Fibroblast of lung (primary cell): Measurements from ENCODE around the gene ARMH4. TPM values are rescaled to one million over a fixed set of nuclear protein-coding genes. Genes with fewer than 3 reads are reported as not detected.
A peak's percentile ranks its signal among the peaks of the same experiment; 100 is the strongest.

Experiments
- DNase-seq, 2 donors: peaks; one replicate each; pipeline versions ENCODE4 v3.0.0 to v3.0.0-alpha.2; 2010; ENCODE audit warnings: low read depth in 2 of 2
- H2AFZ ChIP-seq: 2 replicates; pipeline ENCODE4 v1.5.1; 2012; ENCODE audit warnings: low read length, control low read depth, inconsistent platforms
- H3K27ac ChIP-seq: 2 replicates; pipeline ENCODE4 v1.5.1; 2011; ENCODE audit warnings: low read length, control low read depth; ENCODE audit not compliant: insufficient read depth
- H3K27me3 ChIP-seq: 2 replicates; pipeline ENCODE4 v1.5.1; 2011; ENCODE audit warnings: mild to moderate bottlenecking, low read length; ENCODE audit not compliant: control insufficient read depth, insufficient read depth
- H3K36me3 ChIP-seq: 2 replicates; pipeline ENCODE4 v1.5.1; 2011; ENCODE audit warnings: low read length; ENCODE audit not compliant: control insufficient read depth, insufficient read depth
- H3K4me1 ChIP-seq: 2 replicates; pipeline ENCODE4 v1.5.1; 2011; ENCODE audit warnings: low read length; ENCODE audit not compliant: control insufficient read depth, insufficient read depth; ENCODE audit errors: extremely low read depth
- H3K4me2 ChIP-seq: 2 replicates; pipeline ENCODE4 v1.5.1; 2011; ENCODE audit warnings: low read length, control low read depth; ENCODE audit not compliant: insufficient read depth; ENCODE audit errors: extremely low read depth
- H3K4me3 ChIP-seq, 4 experiments: fragments of 200-600 bp in 1 of 4; sonication (generic) in 1 of 4; replicated peaks in 1 of 4; 2 replicates each; pipeline ENCODE4 v1.5.1; 2011 to 2016; ENCODE audit warnings: low read length in 4 of 4, low read depth in 3 of 4, mild to moderate bottlenecking in 3 of 4, control low read depth in 2 of 4, inconsistent platforms in 1 of 4, mixed read lengths in 1 of 4; ENCODE audit not compliant: insufficient read depth in 1 of 4; ENCODE audit errors: control extremely low read depth in 1 of 4
- H3K79me2 ChIP-seq: 2 replicates; pipeline ENCODE4 v1.5.1; 2012; ENCODE audit warnings: mild to moderate bottlenecking, low read length, inconsistent platforms; ENCODE audit not compliant: control insufficient read depth, insufficient read depth
- H3K9ac ChIP-seq: 2 replicates; pipeline ENCODE4 v1.5.1; 2011; ENCODE audit warnings: mild to moderate bottlenecking, low read length, control low read depth; ENCODE audit not compliant: insufficient read depth
- H3K9me3 ChIP-seq: 2 replicates; pipeline ENCODE4 v1.5.1; 2012; ENCODE audit warnings: low read depth, low read length; ENCODE audit not compliant: control insufficient read depth, insufficient read depth
- H4K20me1 ChIP-seq: 2 replicates; pipeline ENCODE4 v1.5.1; 2011; ENCODE audit warnings: low read length; ENCODE audit not compliant: control insufficient read depth, insufficient read depth; ENCODE audit errors: extremely low read depth
- EZH2 ChIP-seq: IDR thresholded peaks from 2 replicates; pipeline ENCODE4 v1.5.1; 2012; ENCODE audit warnings: low read length, control low read depth, mild to moderate bottlenecking; ENCODE audit errors: missing control alignments
- polyA plus RNA-seq, 2 donors: library from polyadenylated mRNA; depleted of rRNA in 1 of 2; stranded (reverse) in 1 of 2; unstranded in 1 of 2; fragments of >200 nt; gene quantifications; 2 replicates each; pipeline ENCODE4 v1.2.1, GENCODE V29; 2011 to 2012; ENCODE audit warnings: missing spikeins in 1 of 2
- total RNA-seq: library from RNA; depleted of rRNA; stranded (reverse); fragments of >200 nt; gene quantifications from 2 replicates; pipeline ENCODE4 v1.2.1, GENCODE V29; 2014
- TF ChIP-seq, protein P1 (sequence below), 2 donors: IDR thresholded peaks in 1 of 2; conservative IDR thresholded peaks in 1 of 2; 1 replicate in 1 of 2; 2 replicates in 1 of 2; pipeline ENCODE4 v1.5.1; 2011 to 2012; ENCODE audit warnings: low read length in 2 of 2, control low read depth in 1 of 2, inconsistent platforms in 1 of 2, low read depth in 1 of 2, mild to moderate bottlenecking in 1 of 2

ARMH4 gene
- total and polyA plus RNA-seq, 2 donors (not counting 1 experiment from before 2014, with no cell fraction given) = 6.3 to 6.8 TPM

DNA sequence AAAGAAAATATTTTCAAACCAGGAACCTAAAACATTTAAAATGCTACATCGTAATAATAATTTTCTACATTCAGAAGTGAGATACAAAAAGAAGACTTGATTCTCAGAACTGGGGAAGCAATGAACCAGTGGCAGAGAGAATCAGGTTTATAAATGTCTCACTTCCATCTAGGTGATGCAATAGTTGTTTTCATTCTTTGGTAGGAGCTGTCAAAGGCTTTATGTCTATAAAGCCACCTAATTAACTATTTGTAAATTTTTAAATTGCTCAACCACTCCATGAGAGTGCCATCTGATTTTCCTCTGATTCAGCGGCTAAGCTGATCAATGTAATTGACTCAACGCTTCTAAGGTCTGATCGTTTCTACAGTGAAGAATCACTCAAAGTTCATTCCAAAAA is 66.1 kb downstream of the ARMH4 start:
- no peaks in the 10 kb centered on the region for H3K79me2 ChIP-seq
- no peak overlapping the region for H3K4me2 ChIP-seq
- H3K27me3 ChIP-seq = no peaks in the 10 kb centered on the region
- no peak for TF ChIP-seq EZH2
- TF ChIP-seq, protein P1, sequence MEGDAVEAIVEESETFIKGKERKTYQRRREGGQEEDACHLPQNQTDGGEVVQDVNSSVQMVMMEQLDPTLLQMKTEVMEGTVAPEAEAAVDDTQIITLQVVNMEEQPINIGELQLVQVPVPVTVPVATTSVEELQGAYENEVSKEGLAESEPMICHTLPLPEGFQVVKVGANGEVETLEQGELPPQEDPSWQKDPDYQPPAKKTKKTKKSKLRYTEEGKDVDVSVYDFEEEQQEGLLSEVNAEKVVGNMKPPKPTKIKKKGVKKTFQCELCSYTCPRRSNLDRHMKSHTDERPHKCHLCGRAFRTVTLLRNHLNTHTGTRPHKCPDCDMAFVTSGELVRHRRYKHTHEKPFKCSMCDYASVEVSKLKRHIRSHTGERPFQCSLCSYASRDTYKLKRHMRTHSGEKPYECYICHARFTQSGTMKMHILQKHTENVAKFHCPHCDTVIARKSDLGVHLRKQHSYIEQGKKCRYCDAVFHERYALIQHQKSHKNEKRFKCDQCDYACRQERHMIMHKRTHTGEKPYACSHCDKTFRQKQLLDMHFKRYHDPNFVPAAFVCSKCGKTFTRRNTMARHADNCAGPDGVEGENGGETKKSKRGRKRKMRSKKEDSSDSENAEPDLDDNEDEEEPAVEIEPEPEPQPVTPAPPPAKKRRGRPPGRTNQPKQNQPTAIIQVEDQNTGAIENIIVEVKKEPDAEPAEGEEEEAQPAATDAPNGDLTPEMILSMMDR (conservative IDR thresholded peaks at IDR 0.05 in 1 of 2, IDR thresholded peaks at IDR 0.05 in 1 of 2; ENCODE audit: low read depth in 1 of 2, low read length in 2 of 2) = no peak
- H4K20me1 ChIP-seq = no peaks in the 10 kb centered on the region
- peaks cover 7% of the 10 kb centered on the region for H3K4me1 ChIP-seq
- H3K36me3 ChIP-seq = no peaks in the 10 kb centered on the region
- H3K27ac ChIP-seq = no peak overlapping the region
- H2AFZ ChIP-seq = no peak overlapping the region
- no peak for DNase-seq
- H3K9ac ChIP-seq = no peak overlapping the region
- H3K9me3 ChIP-seq = no peaks in the 10 kb centered on the region
- H3K4me3 ChIP-seq = no peak overlapping the region

DNA sequence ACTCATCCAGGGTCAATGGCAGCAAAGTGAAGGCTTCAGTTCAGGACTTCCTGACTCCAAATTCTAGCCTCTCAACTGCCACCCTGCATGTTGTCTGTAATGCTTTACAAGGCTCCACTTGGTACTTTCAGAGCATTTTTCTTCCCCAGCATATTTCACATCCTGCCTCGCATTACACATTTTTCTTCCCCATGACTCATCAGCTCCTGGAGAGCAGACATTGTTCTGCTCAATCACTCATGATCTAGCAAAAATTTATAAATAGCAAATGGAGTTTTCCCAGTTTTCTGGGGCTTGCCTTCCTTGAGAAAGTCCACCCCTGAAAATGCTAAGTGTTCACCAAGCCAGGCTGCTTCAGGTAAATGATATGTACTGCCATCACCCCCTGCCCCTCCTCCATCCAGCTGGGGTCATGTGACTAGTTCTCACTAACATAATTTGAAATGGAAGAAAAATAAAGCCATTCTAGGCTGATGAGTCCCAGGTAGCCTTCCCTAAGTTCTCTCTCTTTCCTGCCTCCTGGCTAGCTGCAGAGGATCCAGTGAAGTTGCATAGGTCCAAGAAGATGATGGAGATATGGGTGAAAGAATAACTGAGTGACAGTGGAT is 69.4 kb downstream of the ARMH4 start:
- peak; percentile 85 to 92 for DNase-seq
- no peak overlapping the region for H2AFZ ChIP-seq
- H3K27me3 ChIP-seq = no peaks in the 10 kb centered on the region

GRCh38 chr14:58082011-58082410 is 70.0 kb downstream of the ARMH4 start:
- no peaks in the 10 kb centered on the region for H3K79me2 ChIP-seq
- H3K27me3 ChIP-seq = no peaks in the 10 kb centered on the region
- no peak overlapping the region for H3K4me3 ChIP-seq
- no peak for TF ChIP-seq EZH2
- TF ChIP-seq, protein P1 (conservative IDR thresholded peaks at IDR 0.05 in 1 of 2, IDR thresholded peaks at IDR 0.05 in 1 of 2; ENCODE audit: low read depth in 1 of 2, low read length in 2 of 2) = no peak
- no peak overlapping the region for H2AFZ ChIP-seq
- H3K9me3 ChIP-seq = no peaks in the 10 kb centered on the region
- DNase-seq = peak; percentile 15 to 51
- H3K9ac ChIP-seq = no peak overlapping the region
- peak overlapping the region; percentile 71 for H3K27ac ChIP-seq
- no peaks in the 10 kb centered on the region for H4K20me1 ChIP-seq
- peak overlapping the region; percentile 70 for H3K4me2 ChIP-seq
- H3K4me1 ChIP-seq = peaks cover 22% of the 10 kb centered on the region
- H3K36me3 ChIP-seq = no peaks in the 10 kb centered on the region

More for the DNA sequence above, 69.4 kb downstream of the ARMH4 start:
- peak overlapping the region; percentile 70 for H3K4me2 ChIP-seq
- TF ChIP-seq, protein P1 (conservative IDR thresholded peaks at IDR 0.05 in 1 of 2, IDR thresholded peaks at IDR 0.05 in 1 of 2; ENCODE audit: low read depth in 1 of 2, low read length in 2 of 2) = no peak
- no peak for TF ChIP-seq EZH2
- no peak overlapping the region for H3K4me3 ChIP-seq
- H3K4me1 ChIP-seq = peaks cover 18% of the 10 kb centered on the region
- H4K20me1 ChIP-seq = no peaks in the 10 kb centered on the region
- H3K36me3 ChIP-seq = no peaks in the 10 kb centered on the region
- no peaks in the 10 kb centered on the region for H3K79me2 ChIP-seq
- no peak overlapping the region for H3K9ac ChIP-seq
- no peaks in the 10 kb centered on the region for H3K9me3 ChIP-seq
- H3K27ac ChIP-seq = peak overlapping the region; percentile 71
